Kidney (tissue), 14 donors: ENCODE data around the gene SLC25A39. TPM values are rescaled to one million over a fixed set of nuclear protein-coding genes. Genes with fewer than 3 reads are reported as not detected.
"Not testable (repeated sequence)": the region's sequence is repeated elsewhere in the genome, so short reads cannot be mapped to it uniquely, and the experiment has no call there.

Source experiments
- DNase-seq, 5 donors: peaks; one replicate each; pipeline ENCODE4 v3.0.0-alpha.2; 2013 to 2020
- FAIRE-seq: peaks from 2 replicates; lab custom pipeline; 2012; peaks lifted over from hg19 to GRCh38; lab: Jason Lieb, UNC
- H3K27ac ChIP-seq, 2 donors: one replicate each; pipeline ENCODE4 v1.7.0; 2013; ENCODE audit warnings: low read depth in 2 of 2, low read length in 2 of 2, inconsistent platforms in 1 of 2
- H3K27me3 ChIP-seq: one replicate; pipeline ENCODE4 v1.7.1; 2013; ENCODE audit warnings: low read length, inconsistent platforms; ENCODE audit not compliant: control insufficient read depth, insufficient read depth
- H3K36me3 ChIP-seq, 3 donors: one replicate each; pipeline versions ENCODE4 v1.7.0 to v1.7.1; 2013; ENCODE audit warnings: low read length in 3 of 3, control low read depth in 1 of 3, inconsistent platforms in 1 of 3; ENCODE audit not compliant: insufficient read depth in 3 of 3, control insufficient read depth in 2 of 3
- H3K4me1 ChIP-seq, 3 donors: one replicate each; pipeline versions ENCODE4 v1.7.0 to v1.7.1; 2013; ENCODE audit warnings: low read length in 3 of 3, inconsistent platforms in 1 of 3, low read depth in 1 of 3; ENCODE audit not compliant: control insufficient read depth in 2 of 3, insufficient read depth in 2 of 3
- H3K4me3 ChIP-seq, 3 donors: one replicate each; pipeline versions ENCODE4 v1.7.0 to v1.8.1; 2013; ENCODE audit warnings: low read length in 3 of 3, control low read depth in 1 of 3, inconsistent platforms in 1 of 3
- H3K9ac ChIP-seq, 3 donors: one replicate each; pipeline versions ENCODE4 v1.7.0 to v1.7.1; 2013; ENCODE audit warnings: low read length in 3 of 3, control low read depth in 1 of 3, inconsistent platforms in 1 of 3
- H3K9me3 ChIP-seq, 3 donors: one replicate each; pipeline versions ENCODE4 v1.7.0 to v1.7.1; 2013; ENCODE audit warnings: low read length in 3 of 3, control low read depth in 1 of 3, inconsistent platforms in 1 of 3; ENCODE audit not compliant: control insufficient read depth in 2 of 3, insufficient read depth in 1 of 3
- CTCF ChIP-seq: IDR thresholded peaks from 3 replicates; pipeline ENCODE4 v1.5.1; 2012; ENCODE audit warnings: mild to moderate bottlenecking, moderate library complexity, borderline replicate concordance; ENCODE audit not compliant: insufficient read depth; ENCODE audit errors: extremely low read depth
- intact Hi-C: fragments of 100-400 bp; cut with DNase I; formaldehyde crosslinking; loops from one replicate; pipeline ENCODE4 v1.11.1; 2022
- polyA plus RNA-seq: library from polyadenylated mRNA; stranded (reverse); fragments of 350-450 nt; fragmentation: Illumina TruSeq; extraction: RNeasy Lipid Tissue Mini Kit (QIAGEN cat#74804); gene quantifications from one replicate; pipeline ENCODE4 v1.2.3, GENCODE V29; 2014; ENCODE audit warnings: low read depth, low replicate concordance; ENCODE audit not compliant: insufficient read depth
- total RNA-seq: library from RNA; stranded (reverse); fragmentation: NEBNext Ultra II Directional; extraction: Animal tissue kit (Norgen Biotek cat#: 25700); gene quantifications from one replicate; pipeline ENCODE4 v1.2.1, GENCODE V29; 2021
- donor health status: control.
- donor health status: control.
- donor health status: control.
- donor health status: control.
- donor health status: control.
- donor health status: DM: yes; HTN: yes; CAD: no.
- donor health status: Normal renal cell carcinoma (clear cell type).

SLC25A39 gene
- total and polyA plus RNA-seq, 2 donors from 2014 or later, result 107 to 389 TPM

- Histone ChIP-seq H3K4me1 (peaks cover 0 to 13% (median 0%) of the 10 kb centered on the region in 3 donors), H3K9ac (no peak overlapping the region), H3K9me3 (no peaks in the 10 kb centered on the region), H3K36me3 (no peaks in the 10 kb centered on the region), H3K27me3 (no peaks in the 10 kb centered on the region), H3K4me3 (no peak overlapping the region), H3K27ac (no peak overlapping the region)
- TF ChIP-seq CTCF, result no peak
- no peak for DNase-seq
- no peak for FAIRE-seq
- intact Hi-C loops, result no loop called here
Measured at GRCh38 chr17:44343510-44344209, 19.0 kb upstream of the SLC25A39 start.

GRCh38 chr17:44340553-44340952, 15.9 kb upstream of the SLC25A39 start:
- not testable (repeated sequence) for H3K27ac ChIP-seq

GRCh38 chr17:44338702-44339101, 14.1 kb upstream of the SLC25A39 start:
- no peak overlapping the region for H3K4me3 ChIP-seq
- no peak for FAIRE-seq
- no peak for TF ChIP-seq CTCF
- H3K27ac ChIP-seq, result no peak overlapping the region
- H3K9ac ChIP-seq, result no peak overlapping the region
- H3K9me3 ChIP-seq, result no peaks in the 10 kb centered on the region
- H3K27me3 ChIP-seq, result no peaks in the 10 kb centered on the region
- no peaks in the 10 kb centered on the region for H3K4me1 ChIP-seq
- no peaks in the 10 kb centered on the region for H3K36me3 ChIP-seq
- intact Hi-C loops, result no loop called here
- peak in 2 of 5 donors; percentile 41 to 72 for DNase-seq

More at GRCh38 chr17:44340553-44340952, 15.9 kb upstream of the SLC25A39 start:
- H3K9me3 ChIP-seq, H3K9ac ChIP-seq, H3K4me1 ChIP-seq, H3K27me3 ChIP-seq, H3K36me3 ChIP-seq, FAIRE-seq, H3K4me3 ChIP-seq, DNase-seq, intact Hi-C loops: not testable (repeated sequence)

- no peak for TF ChIP-seq CTCF
- DNase-seq (peak in 3 of 5 donors; percentile 33 to 76 (median 62)), FAIRE-seq (no peak)
- intact Hi-C loops, result no loop called here
- Histone ChIP-seq H3K9ac (no peak overlapping the region), H3K4me1 (peaks cover 0 to 2% (median 0%) of the 10 kb centered on the region in 3 donors), H3K4me3 (no peak overlapping the region), H3K27me3 (no peaks in the 10 kb centered on the region), H3K27ac (no peak overlapping the region), H3K36me3 (no peaks in the 10 kb centered on the region), H3K9me3 (no peaks in the 10 kb centered on the region)
Measured at GRCh38 chr17:44335968-44336367, 11.3 kb upstream of the SLC25A39 start.
